GM23338 (cell line): ENCODE data around the gene TRIML2. TPM values are rescaled to one million over a fixed set of nuclear protein-coding genes. Genes with fewer than 3 reads are reported as not detected.

ENCODE experiments used
- ATAC-seq: fragments of 200-7000 bp; cut with Tn5 transposase; 3 replicates; pipeline ENCODE4 v1.9.1; 2020
- DNase-seq: peaks from one replicate; pipeline ENCODE4 v3.0.0-alpha.2; 2015; ENCODE audit warnings: low spot score
- H2AFZ ChIP-seq: fragments of 200-600 bp; sonication (generic); 2 replicates; pipeline ENCODE4 v1.8.0; 2016; ENCODE audit warnings: antibody characterized with exemption, mild to moderate bottlenecking, moderate library complexity
- H3F3A ChIP-seq: fragments of 200-600 bp; sonication (generic); replicated peaks from 2 replicates; pipeline ENCODE4 v1.8.0; 2017; ENCODE audit warnings: antibody characterized with exemption, mixed run types, low read depth
- H3K27ac ChIP-seq: fragments of 200-600 bp; sonication (generic); 2 replicates; pipeline ENCODE4 v1.6.1; 2016; ENCODE audit warnings: low read depth
- H3K27me3 ChIP-seq: fragments of 200-600 bp; sonication (generic); 2 replicates; pipeline ENCODE4 v1.8.0; 2016; ENCODE audit warnings: mild to moderate bottlenecking, mixed run types, moderate library complexity; ENCODE audit not compliant: insufficient read depth
- H3K36me3 ChIP-seq: fragments of 200-600 bp; sonication (generic); 2 replicates; pipeline ENCODE4 v1.8.0; 2016; ENCODE audit warnings: mild to moderate bottlenecking; ENCODE audit not compliant: insufficient read depth
- H3K4me1 ChIP-seq: fragments of 200-600 bp; sonication (generic); 2 replicates; pipeline ENCODE4 v1.8.0; 2016; ENCODE audit warnings: mild to moderate bottlenecking, moderate library complexity; ENCODE audit not compliant: insufficient read depth
- H3K4me2 ChIP-seq: fragments of 200-600 bp; sonication (generic); 2 replicates; pipeline ENCODE4 v1.7.1; 2017; ENCODE audit warnings: mixed run types
- H3K4me3 ChIP-seq: fragments of 200-600 bp; sonication (generic); 2 replicates; pipeline ENCODE4 v1.6.1; 2016; ENCODE audit warnings: mixed run types
- H3K79me2 ChIP-seq: fragments of 200-600 bp; sonication (generic); replicated peaks from 2 replicates; pipeline ENCODE4 v1.8.0; 2017; ENCODE audit warnings: mild to moderate bottlenecking; ENCODE audit not compliant: insufficient read depth
- H3K9me2 ChIP-seq: fragments of 200-600 bp; sonication (generic); 2 replicates; pipeline ENCODE4 v1.8.0; 2017; ENCODE audit not compliant: insufficient read depth
- H4K20me1 ChIP-seq: fragments of 200-600 bp; sonication (generic); replicated peaks from 2 replicates; pipeline ENCODE4 v1.8.0; 2017; ENCODE audit warnings: mild to moderate bottlenecking; ENCODE audit not compliant: insufficient read depth
- H3K27ac Mint-ChIP-seq: 2 replicates; pipeline ENCODE4 v1.8.0; 2020; ENCODE audit warnings: inconsistent platforms, mild to moderate bottlenecking, moderate library complexity, mixed read lengths
- H3K27me3 Mint-ChIP-seq: 3 replicates; pipeline ENCODE4 v1.8.0; 2022; ENCODE audit warnings: low read depth, mild to moderate bottlenecking, moderate library complexity, mixed read lengths, inconsistent platforms; ENCODE audit not compliant: insufficient read depth, poor library complexity
- H3K36me3 Mint-ChIP-seq: 3 replicates; pipeline ENCODE4 v1.8.0; 2021; ENCODE audit warnings: low read depth, mild to moderate bottlenecking, inconsistent platforms, moderate library complexity, mixed read lengths
- H3K4me1 Mint-ChIP-seq: 3 replicates; pipeline ENCODE4 v1.8.0; 2020; ENCODE audit warnings: mild to moderate bottlenecking, inconsistent platforms, mixed read lengths
- H3K4me3 Mint-ChIP-seq: 3 replicates; pipeline ENCODE4 v1.8.0; 2021; ENCODE audit warnings: moderate library complexity, mild to moderate bottlenecking, inconsistent platforms, mixed read lengths
- H3K9me3 Mint-ChIP-seq: 3 replicates; pipeline ENCODE4 v1.8.0; 2020; ENCODE audit warnings: moderate library complexity, mild to moderate bottlenecking, inconsistent platforms, mixed read lengths
- CREB1 ChIP-seq: fragments of 250-450 bp; sonication (Bioruptor Pico); IDR thresholded peaks from 2 replicates; pipeline ENCODE4 v1.5.0; 2020; ENCODE audit warnings: low read depth, mild to moderate bottlenecking, moderate library complexity
- CTCF ChIP-seq, 2 experiments: fragments of 200-600 bp in 1 of 2; sonication (generic) in 1 of 2; conservative IDR thresholded peaks; 2 replicates each; pipeline versions ENCODE4 v1.5.1 to v1.6.1; 2016 to 2017; ENCODE audit warnings: antibody characterized with exemption in 2 of 2, low read depth in 2 of 2, mild to moderate bottlenecking in 2 of 2, moderate library complexity in 1 of 2
- ETS1 ChIP-seq: IDR thresholded peaks from 2 replicates; pipeline ENCODE4 v1.6.1; 2016; ENCODE audit warnings: antibody characterized with exemption
- JUNB ChIP-seq: IDR thresholded peaks from one replicate; pipeline ENCODE4 v1.6.1; 2016; ENCODE audit warnings: antibody characterized with exemption; ENCODE audit not compliant: unreplicated experiment
- STAT1 ChIP-seq: IDR thresholded peaks from one replicate; pipeline ENCODE4 v1.6.1; 2016; ENCODE audit warnings: antibody characterized with exemption; ENCODE audit not compliant: unreplicated experiment
- ZNF114 ChIP-seq: fragments of 250-450 bp; sonication (Bioruptor Pico); IDR thresholded peaks from 2 replicates; pipeline ENCODE4 v1.5.0; 2020; ENCODE audit warnings: mild to moderate bottlenecking, moderate library complexity
- ZNF462 ChIP-seq: fragments of 250-450 bp; sonication (Bioruptor Pico); IDR thresholded peaks from 2 replicates; pipeline ENCODE4 v1.5.0; 2020; ENCODE audit warnings: mild to moderate bottlenecking, moderate library complexity
- polyA plus RNA-seq: library from polyadenylated mRNA; unstranded; fragments of >200 nt; fragmentation: Nextera tagmentation; extraction: Ambion mirVana; gene quantifications from 2 replicates; pipeline ENCODE4 v1.2.1, GENCODE V29; 2016
- total RNA-seq: library from RNA; depleted of rRNA; stranded (reverse); fragments of >200 nt; shearing (Covaris generic); gene quantifications from 2 replicates; pipeline ENCODE4 v1.2.3, GENCODE V29; 2014

TRIML2 gene
- total and polyA plus RNA-seq, 2 experiments from 2014 or later: 57.8 to 77.9 TPM

GRCh38 chr4:188130355-188130754, 21.0 kb upstream of the TRIML2 start:
- Histone ChIP-seq H3K4me2 (no peak overlapping the region), H3K36me3 (no peaks in the 10 kb centered on the region), H3K27me3 (no peaks in the 10 kb centered on the region), H3K79me2 (no peaks in the 10 kb centered on the region), H2AFZ (no peak overlapping the region), H3F3A (no peaks in the 10 kb centered on the region), H3K9me2 (no peaks in the 10 kb centered on the region), H3K27ac (no peak overlapping the region), H4K20me1 (no peaks in the 10 kb centered on the region), H3K4me1 (no peaks in the 10 kb centered on the region), H3K4me3 (no peak overlapping the region)
- H3K4me1 Mint-ChIP-seq: peaks cover 14% of the 10 kb centered on the region
- DNase-seq (peak; percentile 59), ATAC-seq (peak; percentile 82)
- no peak overlapping the region for H3K27ac Mint-ChIP-seq
- TF ChIP-seq CTCF (conservative IDR thresholded peaks at IDR 0.05; ENCODE audit: low read depth in 2 of 2): peak; percentile 55 to 74
- TF ChIP-seq ETS1: no peak
- no peaks in the 10 kb centered on the region for H3K36me3 Mint-ChIP-seq
- H3K27me3 Mint-ChIP-seq: no peaks in the 10 kb centered on the region
- no peak overlapping the region for H3K4me3 Mint-ChIP-seq
- no peaks in the 10 kb centered on the region; the same call in 2 of the 3 replicates for H3K9me3 Mint-ChIP-seq

- Histone ChIP-seq H3F3A (no peaks in the 10 kb centered on the region), H2AFZ (no peak overlapping the region), H3K4me2 (no peak overlapping the region), H3K4me3 (no peak overlapping the region), H3K27ac (no peak overlapping the region), H3K36me3 (no peaks in the 10 kb centered on the region), H3K4me1 (peaks cover 5% of the 10 kb centered on the region), H3K79me2 (no peaks in the 10 kb centered on the region), H4K20me1 (no peaks in the 10 kb centered on the region), H3K9me2 (no peaks in the 10 kb centered on the region), H3K27me3 (no peaks in the 10 kb centered on the region)
- no peak for ATAC-seq
- DNase-seq: no peak
- Mint-ChIP-seq H3K36me3 (no peaks in the 10 kb centered on the region), H3K27ac (no peak overlapping the region), H3K9me3 (no peaks in the 10 kb centered on the region; the same call in 2 of the 3 replicates), H3K27me3 (no peaks in the 10 kb centered on the region), H3K4me3 (no peak overlapping the region), H3K4me1 (peaks cover 12% of the 10 kb centered on the region)
- TF ChIP-seq JUNB (no peak), ZNF462 (CRISPR knock-in tag) (no peak), ZNF114 (CRISPR knock-in tag) (no peak), CREB1 (CRISPR knock-in tag) (no peak), STAT1 (no peak), CTCF (conservative IDR thresholded peaks at IDR 0.05; ENCODE audit: low read depth in 2 of 2) (no peak), ETS1 (no peak)
Observed at GRCh38 chr4:188127214-188127874, 17.9 kb upstream of the TRIML2 start.
